BE2C (cell line): ENCODE results near the gene LDLRAD4.
"Not testable (repeated sequence)": the region's sequence is repeated elsewhere in the genome, so short reads cannot be mapped to it uniquely, and the experiment has no call there.

ENCODE experiments used
- DNase-seq: peaks from one replicate; pipeline ENCODE4 v3.0.0-alpha.2; 2020
- H3K27me3 ChIP-seq: fragments of 250-450 bp; sonication (Bioruptor Pico); 2 replicates; pipeline ENCODE4 v1.5.1; 2020; ENCODE audit warnings: mild to moderate bottlenecking
- H3K36me3 ChIP-seq: fragments of 250-450 bp; sonication (Bioruptor Pico); 2 replicates; pipeline ENCODE4 v1.5.1; 2020; ENCODE audit warnings: mild to moderate bottlenecking
- H3K4me1 ChIP-seq: fragments of 250-450 bp; sonication (Bioruptor Pico); 2 replicates; pipeline ENCODE4 v1.5.1; 2020
- H3K4me3 ChIP-seq: 2 replicates; pipeline ENCODE4 v1.5.1; 2011; ENCODE audit warnings: low read depth, low read length
- H3K9me3 ChIP-seq: fragments of 250-450 bp; sonication (Bioruptor Pico); 2 replicates; pipeline ENCODE4 v1.5.1; 2020
- TF ChIP-seq, protein P1 (sequence below): IDR thresholded peaks from 2 replicates; pipeline ENCODE4 v1.5.1; 2012; ENCODE audit warnings: mild to moderate bottlenecking, low read depth, low read length

Gene LDLRAD4

GRCh38 chr18:13660510-13660909 is 441.9 kb downstream of the LDLRAD4 start:
- Histone ChIP-seq H3K9me3 (no peaks in the 10 kb centered on the region), H3K4me3 (no peak overlapping the region), H3K36me3 (no peaks in the 10 kb centered on the region), H3K4me1 (no peaks in the 10 kb centered on the region), H3K27me3 (no peaks in the 10 kb centered on the region)
- TF ChIP-seq, protein P1, sequence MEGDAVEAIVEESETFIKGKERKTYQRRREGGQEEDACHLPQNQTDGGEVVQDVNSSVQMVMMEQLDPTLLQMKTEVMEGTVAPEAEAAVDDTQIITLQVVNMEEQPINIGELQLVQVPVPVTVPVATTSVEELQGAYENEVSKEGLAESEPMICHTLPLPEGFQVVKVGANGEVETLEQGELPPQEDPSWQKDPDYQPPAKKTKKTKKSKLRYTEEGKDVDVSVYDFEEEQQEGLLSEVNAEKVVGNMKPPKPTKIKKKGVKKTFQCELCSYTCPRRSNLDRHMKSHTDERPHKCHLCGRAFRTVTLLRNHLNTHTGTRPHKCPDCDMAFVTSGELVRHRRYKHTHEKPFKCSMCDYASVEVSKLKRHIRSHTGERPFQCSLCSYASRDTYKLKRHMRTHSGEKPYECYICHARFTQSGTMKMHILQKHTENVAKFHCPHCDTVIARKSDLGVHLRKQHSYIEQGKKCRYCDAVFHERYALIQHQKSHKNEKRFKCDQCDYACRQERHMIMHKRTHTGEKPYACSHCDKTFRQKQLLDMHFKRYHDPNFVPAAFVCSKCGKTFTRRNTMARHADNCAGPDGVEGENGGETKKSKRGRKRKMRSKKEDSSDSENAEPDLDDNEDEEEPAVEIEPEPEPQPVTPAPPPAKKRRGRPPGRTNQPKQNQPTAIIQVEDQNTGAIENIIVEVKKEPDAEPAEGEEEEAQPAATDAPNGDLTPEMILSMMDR, result no peak
- no peak for DNase-seq

DNA sequence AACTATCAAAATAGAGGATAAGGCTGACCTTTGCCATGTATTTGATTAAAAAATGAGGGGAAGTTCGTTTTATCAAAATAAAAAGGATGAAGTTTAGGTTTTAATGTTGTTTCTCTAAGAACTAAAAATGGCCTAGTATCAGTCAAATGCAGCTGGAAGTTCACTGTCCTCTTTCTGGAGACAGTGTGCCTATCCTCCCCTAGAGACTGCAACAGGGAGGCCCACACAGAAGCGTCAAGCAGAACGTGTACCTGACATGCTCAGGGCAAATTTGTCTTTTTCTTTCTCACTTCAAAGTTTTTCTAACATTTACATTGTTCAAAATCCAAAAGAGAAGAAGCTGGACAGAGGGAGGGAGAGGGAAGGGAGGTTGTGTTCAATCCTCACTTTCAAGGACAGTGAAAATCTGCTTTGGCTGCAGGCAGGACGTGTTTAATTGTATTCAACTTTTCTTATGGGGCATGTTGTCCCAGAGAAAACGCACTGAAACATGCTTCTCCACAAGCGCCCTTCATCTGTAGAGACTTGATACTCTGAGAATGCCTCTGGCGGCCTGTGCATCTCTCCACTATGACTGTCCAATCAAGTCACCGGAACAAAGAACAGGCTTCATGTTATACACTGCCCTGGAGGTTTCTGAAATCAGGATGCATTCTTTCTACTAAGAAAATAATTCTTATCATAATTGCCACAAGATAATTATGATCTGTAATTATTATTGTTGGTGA is 442.7 kb downstream of the LDLRAD4 start:
- TF ChIP-seq, protein P1, result no peak
- Histone ChIP-seq H3K4me3 (no peak overlapping the region), H3K9me3 (no peaks in the 10 kb centered on the region), H3K36me3 (no peaks in the 10 kb centered on the region), H3K27me3 (no peaks in the 10 kb centered on the region), H3K4me1 (no peaks in the 10 kb centered on the region)
- DNase-seq, result no peak

DNA sequence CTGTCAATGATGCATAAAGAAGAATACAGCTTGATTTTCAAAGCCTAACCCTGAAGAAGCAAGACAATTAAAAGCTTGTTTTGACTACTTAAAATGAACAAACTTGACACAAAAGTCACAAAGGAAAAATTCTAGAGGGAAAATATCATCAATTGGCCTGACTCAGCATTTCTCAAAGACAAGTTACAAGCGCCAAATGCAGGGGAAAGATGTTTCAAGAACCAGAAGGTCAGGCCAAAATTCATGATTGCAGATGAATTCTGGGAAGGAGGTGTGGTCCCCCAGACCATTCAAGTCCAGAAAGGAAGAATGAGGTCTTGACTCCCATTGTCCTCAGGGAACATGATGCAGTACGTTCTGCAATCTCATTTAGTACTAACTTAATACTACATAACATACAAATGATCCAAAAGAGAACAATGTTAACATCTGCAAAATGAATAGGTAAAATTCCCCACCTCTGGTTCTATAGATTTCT is 443.3 kb downstream of the LDLRAD4 start:
- Histone ChIP-seq H3K4me3 (no peak overlapping the region), H3K36me3 (no peaks in the 10 kb centered on the region), H3K9me3 (no peaks in the 10 kb centered on the region), H3K27me3 (no peaks in the 10 kb centered on the region), H3K4me1 (no peaks in the 10 kb centered on the region)
- no peak for DNase-seq
- TF ChIP-seq, protein P1, result no peak

GRCh38 chr18:13672657-13673056 is 454.1 kb downstream of the LDLRAD4 start:
- TF ChIP-seq, protein P1, result no peak

GRCh38 chr18:13676471-13676870 is 457.9 kb downstream of the LDLRAD4 start:
- TF ChIP-seq, protein P1, result no peak
- H3K9me3 ChIP-seq, result no peaks in the 10 kb centered on the region
- no peak overlapping the region for H3K4me3 ChIP-seq
- no peaks in the 10 kb centered on the region for H3K27me3 ChIP-seq
- DNase-seq, result no peak
- no peaks in the 10 kb centered on the region for H3K4me1 ChIP-seq
- H3K36me3 ChIP-seq, result no peaks in the 10 kb centered on the region

More at GRCh38 chr18:13672657-13673056, 454.1 kb downstream of the LDLRAD4 start:
- Histone ChIP-seq H3K4me1 (no peaks in the 10 kb centered on the region), H3K4me3 (no peak overlapping the region), H3K36me3 (no peaks in the 10 kb centered on the region), H3K27me3 (no peaks in the 10 kb centered on the region), H3K9me3 (no peaks in the 10 kb centered on the region)
- DNase-seq, result no peak

DNA sequence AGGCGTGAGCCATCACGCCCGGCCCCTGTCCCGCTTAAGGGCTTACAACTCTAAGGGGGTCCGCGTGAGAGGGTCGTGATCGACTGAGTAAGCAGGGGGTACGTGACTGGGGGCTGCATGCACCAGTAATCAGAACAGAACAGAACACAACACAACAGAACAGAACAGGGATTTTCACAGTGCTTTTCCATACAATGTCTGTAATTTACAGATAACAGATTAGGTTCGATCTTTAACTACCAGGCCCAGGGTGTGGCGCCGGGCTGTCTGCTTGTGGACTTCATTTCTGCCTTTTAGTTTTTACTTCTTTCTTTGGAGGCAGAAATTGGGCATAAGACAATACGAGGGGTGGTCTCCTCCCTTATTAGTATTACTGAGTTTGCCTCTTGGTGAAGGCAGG is 458.8 kb downstream of the LDLRAD4 start:
- H3K36me3 ChIP-seq, H3K9me3 ChIP-seq, DNase-seq, H3K27me3 ChIP-seq, H3K4me1 ChIP-seq, H3K4me3 ChIP-seq: not testable (repeated sequence)
